Activated T-cell treated with anti-CD3 and anti-CD28 coated beads for 24 hours (primary cell): ENCODE measurements around the gene MYRIP.
"Not testable (repeated sequence)": the region's sequence is repeated elsewhere in the genome, so short reads cannot be mapped to it uniquely, and the experiment has no call there.

Source experiments
- DNase-seq: peaks from one replicate; pipeline ENCODE4 v3.0.0-alpha.2; 2020; ENCODE audit warnings: low read depth

The MYRIP gene

GRCh38 chr3:40037582-40037981, 228.2 kb downstream of the MYRIP start:
- no peak for DNase-seq

- DNase-seq, result no peak
Measured at GRCh38 chr3:40042752-40043443, 233.5 kb downstream of the MYRIP start.

- DNase-seq, result no peak
Measured at GRCh38 chr3:40043444-40043755, 234.0 kb downstream of the MYRIP start.

- DNase-seq, result no peak
Measured at GRCh38 chr3:40044487-40044886, 235.1 kb downstream of the MYRIP start.

- DNase-seq, result no peak
Measured at GRCh38 chr3:40045051-40045450, 235.6 kb downstream of the MYRIP start.

GRCh38 chr3:40046149-40046548, 236.7 kb downstream of the MYRIP start:
- no peak for DNase-seq

GRCh38 chr3:40047406-40047805, 238.0 kb downstream of the MYRIP start:
- DNase-seq, result no peak

- no peak for DNase-seq
Measured at GRCh38 chr3:40053663-40054062, 244.3 kb downstream of the MYRIP start.

GRCh38 chr3:40054568-40055222, 245.3 kb downstream of the MYRIP start:
- no peak for DNase-seq

GRCh38 chr3:40055361-40055760, 246.0 kb downstream of the MYRIP start:
- no peak for DNase-seq

GRCh38 chr3:40055956-40056355, 246.5 kb downstream of the MYRIP start:
- DNase-seq, result no peak

GRCh38 chr3:40057077-40057476, 247.7 kb downstream of the MYRIP start:
- no peak for DNase-seq

- no peak for DNase-seq
Measured at GRCh38 chr3:40057786-40058185, 248.4 kb downstream of the MYRIP start.

- no peak for DNase-seq
Measured at GRCh38 chr3:40068636-40069035, 259.2 kb downstream of the MYRIP start.

GRCh38 chr3:40070816-40071215, 261.4 kb downstream of the MYRIP start:
- DNase-seq, result no peak

GRCh38 chr3:40071683-40072238, 262.4 kb downstream of the MYRIP start:
- DNase-seq, result no peak

GRCh38 chr3:40073310-40074007, 264.1 kb downstream of the MYRIP start:
- DNase-seq, result no peak

GRCh38 chr3:40077139-40077538, 267.7 kb downstream of the MYRIP start:
- DNase-seq, result not testable (repeated sequence)

- not testable (repeated sequence) for DNase-seq
Measured at GRCh38 chr3:40077828-40078492, 268.6 kb downstream of the MYRIP start.

- no peak for DNase-seq
Measured at GRCh38 chr3:40078590-40078989, 269.2 kb downstream of the MYRIP start.

GRCh38 chr3:40079203-40079846, 269.9 kb downstream of the MYRIP start:
- DNase-seq, result no peak

- no peak for DNase-seq
Measured at GRCh38 chr3:40079847-40080240, 270.4 kb downstream of the MYRIP start.
